ENCODE measurements around the gene RGS3.

Gene RGS3

GRCh38 chr9:113608082-113608685 is 144.7 kb downstream of the RGS3 start:
- no peak for DNase-seq

GRCh38 chr9:113609562-113610318 is 146.2 kb downstream of the RGS3 start:
- no peak for DNase-seq

- no peak for DNase-seq
Observed at GRCh38 chr9:113611461-113612215, 148.1 kb downstream of the RGS3 start.

GRCh38 chr9:113612216-113612747 is 148.8 kb downstream of the RGS3 start:
- DNase-seq: no peak

GRCh38 chr9:113612828-113613227 is 149.3 kb downstream of the RGS3 start:
- no peak for DNase-seq

- no peak for DNase-seq
Observed at GRCh38 chr9:113613815-113614413, 150.4 kb downstream of the RGS3 start.

GRCh38 chr9:113614843-113615648 is 151.5 kb downstream of the RGS3 start:
- no peak for DNase-seq

- no peak for DNase-seq
Observed at GRCh38 chr9:113616116-113616515, 152.6 kb downstream of the RGS3 start.

- DNase-seq: no peak
Observed at GRCh38 chr9:113616621-113617496, 153.3 kb downstream of the RGS3 start.

GRCh38 chr9:113617550-113617949 is 154.0 kb downstream of the RGS3 start:
- no peak for DNase-seq

GRCh38 chr9:113618836-113619490 is 155.4 kb downstream of the RGS3 start:
- no peak for DNase-seq

- DNase-seq: no peak
Observed at GRCh38 chr9:113619491-113620376, 156.2 kb downstream of the RGS3 start.

- peak; percentile 27 for DNase-seq
Observed at GRCh38 chr9:113620377-113621161, 157.0 kb downstream of the RGS3 start.

- no peak for DNase-seq
Observed at GRCh38 chr9:113621309-113621791, 157.8 kb downstream of the RGS3 start.

GRCh38 chr9:113621980-113622379 is 158.5 kb downstream of the RGS3 start:
- no peak for DNase-seq

GRCh38 chr9:113622600-113623400 is 159.3 kb downstream of the RGS3 start:
- DNase-seq: no peak

GRCh38 chr9:113623851-113624485 is 160.4 kb downstream of the RGS3 start:
- DNase-seq: no peak

Measured in DMS79 treated with DMSO at 0.1 percent for 48 hours (cell line).